DMS79 treated with DMSO at 0.1 percent for 48 hours (cell line): ENCODE results near the gene POU2F3.

Source experiments
- DNase-seq: peaks from one replicate; lab custom pipeline; 2025; lab: John Stamatoyannopoulos, UW

POU2F3 gene

GRCh38 chr11:120285256-120285655 lies 45.3 kb downstream of the POU2F3 start:
- DNase-seq = no peak

GRCh38 chr11:120288021-120288420 lies 48.1 kb downstream of the POU2F3 start:
- DNase-seq = no peak

GRCh38 chr11:120289426-120289825 lies 49.5 kb downstream of the POU2F3 start:
- DNase-seq = no peak

GRCh38 chr11:120290956-120291355 lies 51.0 kb downstream of the POU2F3 start:
- no peak for DNase-seq

- DNase-seq = no peak
These were observed 53.3 kb downstream of the POU2F3 start for GRCh38 chr11:120293038-120293800.

- no peak for DNase-seq
These were observed 54.2 kb downstream of the POU2F3 start for GRCh38 chr11:120294096-120294495.

- no peak for DNase-seq
These were observed 55.2 kb downstream of the POU2F3 start for GRCh38 chr11:120295099-120295498.

GRCh38 chr11:120296554-120296953 lies 56.6 kb downstream of the POU2F3 start:
- DNase-seq = no peak

- DNase-seq = no peak
These were observed 58.5 kb downstream of the POU2F3 start for GRCh38 chr11:120298461-120298860.

- DNase-seq = peak; percentile 83
These were observed 62.3 kb downstream of the POU2F3 start for GRCh38 chr11:120302001-120302805.

- DNase-seq = peak; percentile 49
These were observed 63.2 kb downstream of the POU2F3 start for GRCh38 chr11:120303004-120303637.

- DNase-seq = no peak
These were observed 64.6 kb downstream of the POU2F3 start for GRCh38 chr11:120304526-120304925.

GRCh38 chr11:120305286-120305685 lies 65.3 kb downstream of the POU2F3 start:
- DNase-seq = no peak

GRCh38 chr11:120306519-120307242 lies 66.7 kb downstream of the POU2F3 start:
- DNase-seq = no peak

GRCh38 chr11:120307476-120307875 lies 67.5 kb downstream of the POU2F3 start:
- DNase-seq = no peak

GRCh38 chr11:120308081-120308480 lies 68.1 kb downstream of the POU2F3 start:
- DNase-seq = no peak

GRCh38 chr11:120310870-120311269 lies 70.9 kb downstream of the POU2F3 start:
- DNase-seq = no peak

- DNase-seq = no peak
These were observed 74.9 kb downstream of the POU2F3 start for GRCh38 chr11:120314861-120315260.

GRCh38 chr11:120316880-120317688 lies 77.1 kb downstream of the POU2F3 start:
- DNase-seq = peak; percentile 86

- no peak for DNase-seq
These were observed 77.9 kb downstream of the POU2F3 start for GRCh38 chr11:120317689-120318480.
